Type B pancreatic cell (in vitro differentiated cells): ENCODE results near the gene ARMH1. TPM values are rescaled to one million over a fixed set of nuclear protein-coding genes. Genes with fewer than 3 reads are reported as not detected.

Source experiments
- DNase-seq: peaks from one replicate; pipeline ENCODE4 v3.0.0; 2021; ENCODE audit warnings: mixed read lengths; ENCODE audit not compliant: unreplicated experiment; ENCODE audit errors: extremely low spot score
- H3K27ac Mint-ChIP-seq: 2 replicates; pipeline ENCODE4 v1.8.0; 2021; ENCODE audit warnings: mild to moderate bottlenecking, mixed read lengths
- H3K27me3 Mint-ChIP-seq: 2 replicates; pipeline ENCODE4 v1.8.0; 2021; ENCODE audit warnings: mixed read lengths
- H3K36me3 Mint-ChIP-seq: 2 replicates; pipeline ENCODE4 v1.8.0; 2021; ENCODE audit warnings: mixed read lengths
- H3K4me1 Mint-ChIP-seq: one replicate; pipeline ENCODE4 v1.8.0; 2021; ENCODE audit warnings: mixed read lengths; ENCODE audit not compliant: unreplicated experiment
- H3K4me3 Mint-ChIP-seq: 2 replicates; pipeline ENCODE4 v1.8.0; 2021; ENCODE audit warnings: mild to moderate bottlenecking, mixed read lengths
- H3K9me3 Mint-ChIP-seq: 2 replicates; pipeline ENCODE4 v1.8.0; 2021; ENCODE audit warnings: mixed read lengths
- total RNA-seq: library from RNA; stranded (reverse); gene quantifications from 2 replicates; pipeline ENCODE4 v1.2.1, GENCODE V29; 2021; ENCODE audit warnings: low replicate concordance
- TF ChIP-seq, protein P1 (sequence below): fragments of 200-600 bp; sonication (generic); conservative IDR thresholded peaks from 2 replicates; pipeline ENCODE4 v1.5.0; 2021; ENCODE audit warnings: antibody characterized with exemption, mild to moderate bottlenecking

ARMH1 gene
- total RNA-seq, 1 donor from 2014 or later: 11.6 TPM

DNA sequence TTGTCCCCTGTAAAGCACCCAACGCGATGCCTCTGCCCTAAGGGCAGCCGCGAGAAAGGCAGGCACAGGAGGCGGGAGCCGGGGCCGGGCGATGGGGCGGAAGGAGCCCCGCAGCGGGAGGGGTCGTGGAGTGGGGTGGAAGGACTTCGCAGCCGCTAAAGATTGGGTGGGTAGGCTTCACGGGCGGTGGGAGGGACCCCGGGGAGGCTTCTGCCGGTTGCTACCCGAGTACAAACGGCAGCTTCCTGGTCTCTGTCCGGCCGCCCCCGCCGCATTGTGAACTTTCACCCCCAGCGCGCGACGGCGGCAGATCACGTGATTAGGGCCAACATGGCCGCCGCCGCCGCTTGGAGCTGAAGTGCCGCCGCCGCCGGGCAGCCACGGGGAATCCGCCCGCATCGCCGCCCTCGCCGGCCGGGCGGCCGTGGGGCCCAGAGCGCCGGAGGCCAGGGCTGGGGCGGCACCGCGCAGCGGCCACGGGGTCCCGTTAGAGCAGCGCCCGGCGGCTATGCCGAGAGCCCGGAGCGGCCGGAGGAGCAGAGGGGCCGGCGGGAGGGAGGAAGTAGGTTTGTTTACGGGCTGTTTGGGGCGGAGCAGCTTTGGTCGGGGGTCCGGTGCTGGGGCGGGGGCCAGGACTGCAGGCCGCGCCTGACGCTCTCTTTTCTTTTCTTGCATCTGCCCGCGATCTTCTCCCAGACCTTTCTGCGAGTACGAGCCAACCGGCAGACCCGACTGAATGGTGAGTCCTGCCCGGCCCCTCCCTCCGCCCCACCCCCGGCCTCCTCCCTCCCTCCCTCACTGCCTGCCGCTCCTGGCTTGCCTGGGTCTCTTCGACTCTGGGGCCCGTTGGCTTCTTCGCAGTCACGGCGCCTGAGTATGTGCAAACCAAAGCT is 42.6 kb upstream of the ARMH1 start:
- H3K36me3 Mint-ChIP-seq: peaks cover 17% of the 10 kb centered on the region
- H3K27me3 Mint-ChIP-seq: no peaks in the 10 kb centered on the region
- peak; percentile 94 for DNase-seq
- H3K4me1 Mint-ChIP-seq: peaks cover 27% of the 10 kb centered on the region
- H3K9me3 Mint-ChIP-seq: no peaks in the 10 kb centered on the region
- H3K27ac Mint-ChIP-seq: peak overlapping the region; percentile 94
- TF ChIP-seq, protein P1, sequence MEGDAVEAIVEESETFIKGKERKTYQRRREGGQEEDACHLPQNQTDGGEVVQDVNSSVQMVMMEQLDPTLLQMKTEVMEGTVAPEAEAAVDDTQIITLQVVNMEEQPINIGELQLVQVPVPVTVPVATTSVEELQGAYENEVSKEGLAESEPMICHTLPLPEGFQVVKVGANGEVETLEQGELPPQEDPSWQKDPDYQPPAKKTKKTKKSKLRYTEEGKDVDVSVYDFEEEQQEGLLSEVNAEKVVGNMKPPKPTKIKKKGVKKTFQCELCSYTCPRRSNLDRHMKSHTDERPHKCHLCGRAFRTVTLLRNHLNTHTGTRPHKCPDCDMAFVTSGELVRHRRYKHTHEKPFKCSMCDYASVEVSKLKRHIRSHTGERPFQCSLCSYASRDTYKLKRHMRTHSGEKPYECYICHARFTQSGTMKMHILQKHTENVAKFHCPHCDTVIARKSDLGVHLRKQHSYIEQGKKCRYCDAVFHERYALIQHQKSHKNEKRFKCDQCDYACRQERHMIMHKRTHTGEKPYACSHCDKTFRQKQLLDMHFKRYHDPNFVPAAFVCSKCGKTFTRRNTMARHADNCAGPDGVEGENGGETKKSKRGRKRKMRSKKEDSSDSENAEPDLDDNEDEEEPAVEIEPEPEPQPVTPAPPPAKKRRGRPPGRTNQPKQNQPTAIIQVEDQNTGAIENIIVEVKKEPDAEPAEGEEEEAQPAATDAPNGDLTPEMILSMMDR: no peak
- H3K4me3 Mint-ChIP-seq: peak overlapping the region; percentile 93

DNA sequence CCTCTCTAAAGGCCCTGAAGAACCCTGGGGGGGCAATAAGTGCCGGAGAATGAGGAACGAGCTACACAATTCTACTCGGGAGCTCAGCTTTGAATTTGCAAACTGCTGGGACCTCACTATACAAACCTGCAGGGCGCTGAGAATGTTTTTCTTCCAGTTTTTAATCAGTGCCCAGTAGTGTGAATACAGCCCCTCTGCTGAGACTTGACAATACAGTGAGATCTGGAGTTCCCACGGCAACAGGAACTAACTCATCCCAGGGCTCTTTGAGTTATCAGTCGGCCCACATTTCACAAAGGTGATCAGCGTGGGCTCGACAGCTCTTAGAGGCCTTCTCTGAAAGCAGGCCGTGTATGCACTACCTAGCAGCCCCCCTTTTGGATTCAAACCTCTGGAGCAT is 41.9 kb upstream of the ARMH1 start:
- H3K27ac Mint-ChIP-seq: peak overlapping the region; percentile 94
- no peak for DNase-seq
- no peaks in the 10 kb centered on the region for H3K9me3 Mint-ChIP-seq
- H3K4me3 Mint-ChIP-seq: peak overlapping the region; percentile 93
- H3K36me3 Mint-ChIP-seq: peaks cover 18% of the 10 kb centered on the region
- TF ChIP-seq, protein P1: no peak
- H3K27me3 Mint-ChIP-seq: no peaks in the 10 kb centered on the region
- H3K4me1 Mint-ChIP-seq: peaks cover 32% of the 10 kb centered on the region

DNA sequence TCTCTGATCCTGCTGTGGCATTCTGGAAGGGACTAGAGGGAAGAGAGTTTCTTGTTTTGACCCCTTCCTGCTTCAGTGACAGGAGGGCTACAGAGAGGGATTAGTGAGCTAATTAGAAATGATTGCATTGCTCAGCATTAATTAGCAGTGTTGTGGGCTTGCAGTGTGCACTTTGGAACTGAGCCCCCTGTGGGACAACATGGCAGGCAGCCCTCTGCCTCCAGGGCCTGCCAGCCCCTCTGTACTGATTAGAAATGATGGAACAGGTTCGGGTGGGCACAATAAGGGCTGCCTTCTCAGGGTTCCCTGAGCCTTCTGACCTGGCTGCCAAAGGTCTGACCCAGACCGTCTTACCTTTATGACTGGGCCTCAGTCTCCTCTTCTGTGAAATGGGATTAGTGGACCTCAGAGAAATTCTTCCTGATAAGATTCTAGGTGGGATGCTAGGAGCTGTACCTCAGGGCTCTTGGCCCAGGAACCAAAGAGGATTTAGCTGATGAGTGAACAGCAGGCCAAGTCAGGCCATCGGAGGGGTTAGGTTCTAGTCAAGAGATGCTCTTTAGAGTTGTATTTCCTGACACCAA is 39.8 kb upstream of the ARMH1 start:
- DNase-seq: no peak
- H3K36me3 Mint-ChIP-seq: peaks cover 28% of the 10 kb centered on the region
- H3K4me1 Mint-ChIP-seq: peaks cover 41% of the 10 kb centered on the region
- H3K27ac Mint-ChIP-seq: peak overlapping the region; percentile 43
- no peaks in the 10 kb centered on the region for H3K9me3 Mint-ChIP-seq
- H3K27me3 Mint-ChIP-seq: no peaks in the 10 kb centered on the region
- TF ChIP-seq, protein P1: no peak
- peak overlapping the region; percentile 93 for H3K4me3 Mint-ChIP-seq

DNA sequence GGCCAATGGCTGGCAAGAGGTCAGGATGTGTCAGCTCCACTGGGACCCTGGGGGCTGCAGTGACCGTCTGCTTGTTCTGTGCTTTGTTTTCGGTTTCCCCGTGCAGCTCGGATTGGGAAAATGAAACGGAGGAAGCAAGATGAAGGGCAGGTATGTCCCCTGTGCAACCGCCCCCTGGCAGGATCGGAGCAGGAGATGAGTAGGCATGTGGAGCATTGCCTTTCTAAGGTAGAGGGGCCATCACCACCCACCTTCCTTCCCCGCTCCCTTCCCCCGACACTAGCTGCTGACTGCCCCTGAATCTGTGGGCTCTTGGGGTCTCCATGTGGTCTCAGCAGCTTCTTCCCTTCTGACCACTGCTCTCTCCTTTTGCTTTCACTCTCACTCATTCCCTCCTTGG is 39.1 kb upstream of the ARMH1 start:
- H3K27me3 Mint-ChIP-seq: no peaks in the 10 kb centered on the region
- H3K36me3 Mint-ChIP-seq: peaks cover 28% of the 10 kb centered on the region
- no peak for DNase-seq
- peaks cover 41% of the 10 kb centered on the region for H3K4me1 Mint-ChIP-seq
- TF ChIP-seq, protein P1: no peak
- peak overlapping the region; percentile 14 for H3K4me3 Mint-ChIP-seq
- H3K9me3 Mint-ChIP-seq: no peaks in the 10 kb centered on the region
- peak overlapping the region; percentile 43 for H3K27ac Mint-ChIP-seq

DNA sequence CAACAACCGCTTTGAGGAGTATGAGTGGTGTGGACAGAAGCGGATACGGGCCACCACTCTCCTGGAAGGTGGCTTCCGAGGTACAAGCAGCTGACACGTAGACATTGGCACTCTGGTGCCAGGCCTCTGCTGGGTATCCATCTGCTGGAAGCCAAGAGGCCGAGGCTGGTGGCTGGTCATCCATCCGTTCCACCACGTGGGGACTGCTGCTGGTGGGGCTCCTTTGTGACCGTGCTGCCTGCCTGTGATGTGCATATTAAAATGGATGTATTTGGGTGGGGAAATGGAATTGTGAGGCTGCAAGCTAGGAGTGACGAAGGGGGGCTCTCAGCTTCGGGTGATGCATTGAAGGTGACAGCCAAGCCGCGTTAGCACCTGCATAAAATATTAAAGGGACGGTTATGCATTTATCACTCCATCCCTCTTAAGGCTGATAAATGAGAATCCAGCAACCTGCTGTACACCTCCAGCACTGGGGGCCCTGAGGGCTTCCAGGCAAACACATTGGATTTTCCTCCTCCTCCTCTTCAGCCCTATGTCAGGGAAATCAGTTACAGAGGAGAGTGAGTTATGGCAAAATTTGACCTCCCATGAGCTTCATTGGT is 38.3 kb upstream of the ARMH1 start:
- no peak overlapping the region for H3K27ac Mint-ChIP-seq
- no peaks in the 10 kb centered on the region for H3K9me3 Mint-ChIP-seq
- peaks cover 28% of the 10 kb centered on the region for H3K36me3 Mint-ChIP-seq
- TF ChIP-seq, protein P1: no peak
- no peak for DNase-seq
- H3K4me1 Mint-ChIP-seq: peaks cover 41% of the 10 kb centered on the region
- H3K4me3 Mint-ChIP-seq: no peak overlapping the region
- no peaks in the 10 kb centered on the region for H3K27me3 Mint-ChIP-seq
